Measurements from ENCODE around the gene C1GALT1.
A peak's percentile ranks its signal among the peaks of the same experiment; 100 is the strongest.
"Not testable (repeated sequence)": the region's sequence is repeated elsewhere in the genome, so short reads cannot be mapped to it uniquely, and the experiment has no call there.

C1GALT1 gene

DNA sequence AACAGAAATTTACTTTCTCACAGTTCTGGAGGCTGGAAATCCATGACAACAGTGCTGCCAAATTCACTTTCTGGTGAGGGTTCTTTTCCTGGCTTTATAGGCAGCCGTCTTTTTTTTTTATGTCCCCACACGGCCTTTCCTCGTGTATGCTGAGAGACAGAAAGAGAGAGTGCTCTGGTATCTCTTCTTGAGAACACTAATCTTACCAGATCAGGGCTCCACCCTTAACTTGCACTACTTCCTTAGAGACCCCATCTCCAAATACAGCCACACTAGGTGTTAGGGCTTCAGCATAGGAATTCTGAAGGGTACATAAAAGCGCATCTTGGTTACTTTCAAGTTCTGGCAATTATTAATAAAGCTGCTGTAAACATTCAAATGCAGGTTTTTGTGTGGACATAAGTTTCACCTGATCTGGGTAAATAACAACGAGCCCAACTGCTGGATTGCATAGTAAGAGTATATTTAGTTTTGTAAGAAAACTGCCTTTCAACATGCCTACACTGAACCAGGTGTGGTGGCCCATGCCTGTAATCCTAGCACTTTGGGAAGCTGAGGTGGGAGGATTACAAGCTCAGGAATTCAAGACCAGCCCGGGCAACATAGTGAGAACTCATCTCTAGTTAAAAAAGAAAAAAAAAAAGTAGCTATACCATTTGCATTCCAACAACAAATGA, 8.2 kb upstream of the C1GALT1 start:
- DNase-seq = no peak

DNA sequence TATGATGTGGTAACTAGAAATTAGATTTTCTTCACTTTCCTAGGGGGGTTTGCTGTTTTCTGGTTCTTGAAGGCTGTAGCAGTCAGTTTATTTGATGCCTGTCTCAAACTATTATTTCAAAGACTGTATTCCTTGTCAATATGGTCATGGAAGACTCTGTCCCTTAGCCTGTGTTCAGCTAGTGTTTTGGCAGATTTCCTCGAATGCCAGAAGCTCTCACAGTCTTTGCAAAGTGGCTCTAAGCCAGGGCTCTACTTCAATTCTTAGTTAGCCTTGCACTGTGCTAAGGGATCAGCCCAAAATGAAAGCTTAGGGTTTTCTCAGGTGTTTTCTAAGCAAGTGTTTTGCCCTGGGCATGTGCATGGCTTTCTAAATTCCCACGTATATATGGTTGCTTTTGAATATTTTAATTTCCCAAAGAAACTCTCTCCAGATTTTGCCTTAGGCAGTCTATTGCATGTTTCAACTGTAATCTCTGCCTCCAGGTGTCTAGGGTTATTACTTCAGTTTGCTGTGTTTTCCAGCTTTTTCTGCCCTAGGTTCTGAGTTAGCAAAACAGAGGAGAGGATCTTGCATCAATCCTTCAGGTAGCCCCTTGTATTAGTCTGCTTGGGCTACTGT, 7.2 kb upstream of the C1GALT1 start:
- DNase-seq = no peak

DNA sequence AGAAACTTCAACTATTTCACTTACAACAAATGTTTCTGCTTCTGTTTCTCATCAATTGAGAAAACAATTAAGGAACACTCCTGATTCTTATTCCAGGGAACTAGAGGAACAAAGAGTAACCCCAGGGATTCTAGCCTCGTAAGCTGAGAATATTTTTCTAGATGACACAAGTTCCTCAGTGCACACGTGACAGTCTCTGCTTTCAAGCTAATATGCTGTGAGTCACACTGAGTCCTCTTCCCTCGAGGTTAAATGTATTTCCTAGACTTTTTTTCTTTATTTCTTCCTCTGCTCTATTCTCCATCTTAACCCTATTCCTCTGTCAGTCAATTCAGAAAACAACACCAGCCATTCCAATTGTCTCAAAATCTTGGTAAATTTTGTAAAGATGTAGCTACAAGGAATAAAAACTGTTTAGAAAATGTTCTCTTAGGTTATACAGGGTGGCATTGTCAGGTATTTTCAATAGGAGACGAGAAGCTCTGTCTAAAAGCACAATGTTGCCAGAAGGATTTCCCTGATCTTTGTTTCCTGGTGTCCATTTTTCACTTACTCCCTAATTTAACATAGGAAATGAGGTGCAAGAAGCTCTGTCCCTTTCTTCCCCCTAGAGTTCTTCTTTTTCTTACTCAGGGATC, 5.8 kb upstream of the C1GALT1 start:
- no peak for DNase-seq

- DNase-seq = no peak
These were observed 5.3 kb upstream of the C1GALT1 start for GRCh38 chr7:7177044-7177517.

DNA sequence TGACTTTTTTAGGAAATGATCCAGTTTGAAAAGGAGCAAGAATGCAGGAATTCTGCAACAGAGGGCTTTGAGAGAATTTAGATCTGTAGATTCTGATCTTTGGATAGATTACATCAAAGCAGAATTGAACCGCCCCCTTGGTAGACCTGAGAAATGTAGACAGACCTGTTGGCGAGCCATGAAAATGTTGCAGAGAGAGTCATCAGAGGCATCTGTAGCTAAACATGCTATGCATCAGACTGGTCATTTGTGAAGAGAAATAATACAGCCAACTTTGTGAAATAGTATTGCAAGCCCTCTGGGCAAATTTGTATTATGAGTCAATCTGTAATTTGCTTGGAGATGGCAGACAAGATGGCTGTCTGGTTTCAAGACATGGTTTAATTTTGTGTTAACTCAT, 4.3 kb upstream of the C1GALT1 start:
- no peak for DNase-seq

DNA sequence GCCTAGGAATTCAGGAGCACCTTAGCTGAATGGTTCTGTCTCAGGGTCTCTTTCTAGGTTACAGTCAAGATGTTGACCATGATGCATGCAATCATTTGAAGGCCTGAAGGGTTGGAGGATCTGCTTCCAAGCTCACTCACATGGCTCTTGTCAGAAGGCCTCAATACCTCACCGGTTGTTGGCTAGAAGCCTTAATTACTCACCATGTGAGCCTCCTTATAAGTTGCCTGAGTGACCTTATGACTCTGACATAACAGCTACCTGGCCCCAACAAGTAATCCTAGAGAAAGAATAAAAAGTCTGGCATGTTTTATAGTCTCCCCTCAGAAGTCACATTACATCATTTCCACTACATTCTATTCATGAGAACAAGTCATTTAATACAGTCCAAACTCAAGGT, 3.4 kb upstream of the C1GALT1 start:
- DNase-seq = no peak

GRCh38 chr7:7180725-7181449, 1.5 kb upstream of the C1GALT1 start:
- no peak for DNase-seq

DNA sequence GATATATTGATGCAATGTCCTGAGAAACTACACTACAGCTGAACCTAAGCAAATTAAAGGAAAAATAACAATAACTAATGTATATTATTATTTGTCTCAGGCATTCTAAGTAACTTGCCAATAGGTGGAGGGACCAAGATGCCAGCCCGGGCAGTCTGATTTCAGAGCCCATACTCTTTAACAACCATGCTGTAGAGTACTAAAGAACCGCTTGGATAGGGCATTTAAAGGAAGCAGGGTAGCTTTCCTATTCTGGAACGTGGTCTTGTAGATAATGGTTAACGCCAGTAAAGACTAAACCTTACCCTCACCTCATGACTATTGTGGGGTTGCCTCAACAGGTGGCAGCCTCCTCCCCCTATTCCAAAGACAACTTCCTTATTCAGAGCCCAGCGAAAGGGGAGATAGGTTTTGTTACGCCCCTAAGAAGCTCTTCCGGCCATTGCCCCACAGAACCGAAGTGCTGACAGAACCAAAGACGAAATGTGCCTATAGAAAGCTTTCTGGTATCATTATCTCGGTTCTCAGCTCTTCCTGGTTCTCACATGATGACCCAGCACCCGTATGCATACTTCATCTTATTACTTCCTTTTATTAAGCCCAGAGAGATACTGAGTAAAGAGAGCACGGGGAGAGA, 707 bp upstream of the C1GALT1 start:
- DNase-seq = peak; percentile 67

- peak; percentile 61 for DNase-seq
These were observed 905 bp downstream of the C1GALT1 start for GRCh38 chr7:7183061-7183837.

DNA sequence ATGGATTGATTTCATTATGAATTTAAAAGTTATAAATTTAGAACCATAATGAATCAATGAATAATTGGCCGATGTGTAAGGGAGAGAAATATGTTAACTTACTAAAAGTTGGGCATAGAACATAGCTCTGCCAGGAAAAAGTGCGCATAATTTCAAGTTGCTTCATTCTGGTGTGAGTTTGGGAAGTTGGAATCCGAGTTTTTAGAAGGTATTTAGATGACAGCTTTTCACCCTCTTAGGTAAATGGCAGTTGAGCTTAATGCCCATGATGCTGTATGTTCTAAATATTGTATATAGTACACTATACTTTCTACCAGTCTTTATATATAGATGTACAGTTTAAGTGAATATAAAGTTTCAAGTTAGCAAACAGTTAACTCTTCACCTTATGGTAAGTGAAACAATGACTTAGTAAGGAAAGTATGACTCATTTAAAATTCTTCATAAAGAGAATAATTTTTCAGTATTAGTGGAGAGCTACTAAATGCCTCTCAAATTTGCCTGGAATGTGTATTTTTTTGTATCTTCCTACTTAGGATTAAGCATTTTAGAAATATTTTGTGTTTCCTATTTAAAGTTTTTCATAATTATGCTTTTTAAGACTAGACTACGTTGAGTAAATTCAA, 1.6 kb downstream of the C1GALT1 start:
- peak; percentile 40 for DNase-seq

DNA sequence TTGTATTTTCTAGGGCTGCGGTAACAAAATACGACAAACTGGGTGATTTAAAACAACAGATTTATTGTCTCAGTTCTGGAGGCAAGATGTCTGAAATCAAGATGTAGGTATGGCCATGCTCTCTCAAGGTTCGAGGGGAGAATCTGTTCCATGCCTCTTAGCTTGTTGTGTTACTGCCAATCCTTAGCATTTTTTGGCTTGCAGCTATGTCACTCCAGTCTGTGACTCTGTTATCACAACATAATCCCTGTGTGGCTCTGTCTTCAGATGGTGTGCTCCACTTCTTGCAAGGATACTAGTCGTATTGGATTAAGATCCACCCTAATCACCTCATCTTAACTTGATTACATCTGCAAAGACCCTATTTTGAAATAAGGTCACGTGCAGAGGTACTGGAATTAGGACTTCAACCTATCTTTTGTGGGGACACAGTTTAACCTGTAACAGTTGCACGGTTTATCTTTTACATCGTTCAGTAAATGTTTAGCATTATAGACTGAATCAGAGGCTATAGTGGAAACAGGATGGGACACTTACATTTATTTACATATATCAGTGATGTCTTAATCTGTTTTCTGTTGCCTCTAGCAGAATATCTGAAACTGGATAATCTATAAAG, 3.1 kb downstream of the C1GALT1 start:
- no peak for DNase-seq

- DNase-seq = peak; percentile 41
These were observed 5.7 kb downstream of the C1GALT1 start for GRCh38 chr7:7188091-7188490.

DNA sequence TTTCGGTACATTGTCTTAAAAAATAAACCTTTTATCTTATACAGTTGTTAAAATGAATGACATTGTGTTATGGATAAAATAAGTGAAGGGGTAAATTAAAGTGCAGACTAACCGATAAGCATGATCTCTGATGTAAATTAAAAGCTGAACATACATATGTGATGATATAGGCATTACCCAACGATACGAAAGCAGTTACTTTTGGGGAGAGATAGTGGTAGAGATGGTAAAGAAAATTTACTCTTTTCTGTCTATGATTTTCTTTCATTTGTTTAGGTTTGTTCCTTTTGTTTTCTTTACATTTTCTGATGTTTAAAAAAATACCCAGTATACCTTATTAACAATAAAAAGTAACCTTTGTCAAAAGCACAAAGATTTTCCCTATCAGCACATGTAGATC, 6.4 kb downstream of the C1GALT1 start:
- no peak for DNase-seq

- DNase-seq = no peak
These were observed 7.8 kb downstream of the C1GALT1 start for GRCh38 chr7:7190142-7190541.

- DNase-seq = no peak
These were observed 8.8 kb downstream of the C1GALT1 start for GRCh38 chr7:7191137-7191536.

DNA sequence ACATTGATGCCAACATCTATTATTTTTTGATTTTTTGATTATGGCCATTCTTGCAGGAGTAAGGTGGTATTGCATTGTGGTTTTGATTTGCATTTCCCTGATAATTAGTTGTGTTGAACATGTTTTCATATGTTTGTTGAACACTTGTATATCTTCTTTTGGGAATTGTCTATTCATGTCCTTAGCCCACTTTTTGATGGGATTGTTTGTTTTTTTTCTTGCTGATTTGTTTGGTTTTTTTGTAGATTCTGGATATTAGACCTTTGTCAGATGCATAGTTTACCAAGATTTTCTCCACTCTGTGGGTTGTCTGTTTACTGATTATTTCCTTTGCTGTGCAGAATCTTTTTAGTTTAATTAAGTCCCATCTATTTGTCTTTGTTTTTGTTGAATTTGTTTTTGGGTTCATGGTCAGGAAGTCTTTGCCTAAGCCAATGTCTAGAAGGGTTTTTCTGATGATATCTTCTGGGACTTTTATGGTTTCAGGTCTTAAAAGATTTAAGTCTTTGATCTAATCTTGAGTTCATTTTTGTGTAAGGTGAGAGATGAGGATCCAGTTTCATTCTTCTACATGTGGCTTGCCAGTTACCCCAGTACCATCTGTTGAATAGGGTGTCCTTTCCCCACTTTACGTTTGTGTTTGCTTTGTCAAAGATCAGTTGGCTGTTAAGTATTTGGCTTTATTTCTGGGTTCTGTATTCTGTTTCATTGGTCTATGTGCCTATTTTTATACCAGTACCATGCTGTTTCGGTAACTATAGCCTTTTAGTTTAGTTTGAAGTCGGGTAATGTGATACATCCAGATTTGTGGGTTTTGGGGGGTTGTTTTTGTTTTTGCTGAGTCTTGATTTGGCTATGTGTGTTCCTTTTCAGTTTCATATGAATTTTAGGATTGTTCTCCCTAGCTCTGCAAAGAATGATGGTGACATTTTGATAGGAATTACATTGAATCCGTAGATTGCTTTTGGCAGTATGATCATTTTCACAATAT, 10.7 kb downstream of the C1GALT1 start:
- peak; percentile 37 for DNase-seq

GRCh38 chr7:7199592-7199991, 17.2 kb downstream of the C1GALT1 start:
- DNase-seq = not testable (repeated sequence)

- not testable (repeated sequence) for DNase-seq
These were observed 17.9 kb downstream of the C1GALT1 start for GRCh38 chr7:7200255-7200654.

DNA sequence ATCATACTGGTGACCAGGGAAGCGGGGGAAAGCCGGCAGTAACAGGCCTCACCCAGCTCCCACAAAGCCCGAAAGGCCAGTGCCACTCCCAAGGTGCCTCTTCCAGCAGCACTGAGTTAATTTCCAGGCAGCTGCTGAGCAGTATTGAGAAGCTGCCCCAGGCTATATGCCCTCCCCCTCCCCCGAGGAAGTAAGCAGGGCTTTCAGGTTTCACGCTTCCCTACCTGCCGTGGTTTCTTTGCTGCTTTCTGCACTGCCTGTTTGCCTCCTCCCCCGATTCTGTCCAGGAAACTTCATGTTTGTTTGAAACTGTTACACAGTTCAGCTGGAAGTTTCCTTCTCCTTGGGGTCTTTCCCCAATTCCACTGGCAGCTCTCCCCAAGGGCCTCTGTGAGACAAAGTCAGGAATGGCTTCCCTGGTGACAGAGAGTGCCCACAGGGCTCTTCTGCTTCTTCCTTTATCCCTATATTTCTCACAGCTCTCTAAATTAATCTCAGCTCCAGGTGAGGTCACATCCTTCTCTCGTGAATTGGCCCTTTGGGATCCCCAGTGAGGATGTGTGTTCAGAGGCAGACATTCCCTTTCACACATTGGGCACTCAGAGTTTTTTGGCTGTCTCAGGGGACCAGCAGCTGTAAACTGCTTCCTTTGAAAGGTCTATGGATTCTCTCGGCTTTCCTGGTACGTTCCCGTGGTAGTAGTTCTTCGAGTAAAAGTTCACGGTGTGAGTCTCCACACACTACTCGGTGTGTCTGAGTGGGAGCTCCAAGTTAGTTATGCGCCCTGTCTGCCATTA, 19.4 kb downstream of the C1GALT1 start:
- peak; percentile 60 for DNase-seq
